Measurements from ENCODE around the gene IL20RA.

DNA sequence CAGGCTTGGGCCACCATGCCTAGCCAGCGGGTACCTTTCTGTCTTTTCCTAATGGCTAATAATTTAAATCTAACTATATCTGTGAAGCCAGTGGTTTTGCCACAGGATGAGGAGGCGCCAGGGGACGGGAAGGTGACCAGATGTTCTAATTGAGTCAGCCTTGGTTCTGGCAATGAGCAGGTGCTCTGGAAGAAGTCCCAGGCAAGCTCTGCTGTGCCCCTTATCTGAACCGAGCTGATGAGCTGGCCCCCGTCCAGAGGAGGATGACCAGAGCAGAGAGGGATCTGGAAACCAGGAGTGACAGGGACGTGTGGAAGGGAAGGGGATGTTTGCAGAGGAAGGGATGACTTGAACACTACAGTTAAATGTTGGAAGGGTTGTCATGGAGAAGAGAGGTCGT, 75.9 kb downstream of the IL20RA start:
- TF ChIP-seq, protein P1, sequence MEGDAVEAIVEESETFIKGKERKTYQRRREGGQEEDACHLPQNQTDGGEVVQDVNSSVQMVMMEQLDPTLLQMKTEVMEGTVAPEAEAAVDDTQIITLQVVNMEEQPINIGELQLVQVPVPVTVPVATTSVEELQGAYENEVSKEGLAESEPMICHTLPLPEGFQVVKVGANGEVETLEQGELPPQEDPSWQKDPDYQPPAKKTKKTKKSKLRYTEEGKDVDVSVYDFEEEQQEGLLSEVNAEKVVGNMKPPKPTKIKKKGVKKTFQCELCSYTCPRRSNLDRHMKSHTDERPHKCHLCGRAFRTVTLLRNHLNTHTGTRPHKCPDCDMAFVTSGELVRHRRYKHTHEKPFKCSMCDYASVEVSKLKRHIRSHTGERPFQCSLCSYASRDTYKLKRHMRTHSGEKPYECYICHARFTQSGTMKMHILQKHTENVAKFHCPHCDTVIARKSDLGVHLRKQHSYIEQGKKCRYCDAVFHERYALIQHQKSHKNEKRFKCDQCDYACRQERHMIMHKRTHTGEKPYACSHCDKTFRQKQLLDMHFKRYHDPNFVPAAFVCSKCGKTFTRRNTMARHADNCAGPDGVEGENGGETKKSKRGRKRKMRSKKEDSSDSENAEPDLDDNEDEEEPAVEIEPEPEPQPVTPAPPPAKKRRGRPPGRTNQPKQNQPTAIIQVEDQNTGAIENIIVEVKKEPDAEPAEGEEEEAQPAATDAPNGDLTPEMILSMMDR (IDR thresholded peaks at IDR 0.05): no peak
- TF ChIP-seq POLR2A (IDR thresholded peaks at IDR 0.05): no peak
